GM12878 (cell line): ENCODE results near the gene RSPH1.

Experiments used
- CHD4 ChIP-seq: fragments of 200-600 bp; sonication (generic); IDR thresholded peaks from 2 replicates; pipeline ENCODE4 v1.6.1; 2016; ENCODE audit warnings: mild to moderate bottlenecking
- CREM ChIP-seq: IDR thresholded peaks from 2 replicates; pipeline ENCODE4 v1.6.1; 2014; ENCODE audit warnings: antibody characterized with exemption, low read depth
- LARP7 ChIP-seq: fragments of 450-650 bp; IDR thresholded peaks from 2 replicates; pipeline ENCODE4 v1.6.1; 2017; ENCODE audit warnings: mild to moderate bottlenecking
- MAX ChIP-seq: IDR thresholded peaks from 2 replicates; pipeline ENCODE4 v1.6.1; 2012; ENCODE audit warnings: low read depth, low read length, improper control_type of control experiment
- NR2C1 ChIP-seq: fragments of 450-650 bp; IDR thresholded peaks from 2 replicates; pipeline ENCODE4 v1.6.1; 2017; ENCODE audit warnings: antibody characterized with exemption, mild to moderate bottlenecking, moderate library complexity
- POLR2A ChIP-seq: IDR thresholded peaks from 2 replicates; pipeline ENCODE4 v1.6.1; 2011; ENCODE audit warnings: low read depth, mild to moderate bottlenecking, low read length
- RCOR1 ChIP-seq: conservative IDR thresholded peaks from 2 replicates; pipeline ENCODE4 v1.6.1; 2012; ENCODE audit warnings: low read depth, low read length, improper control_type of control experiment
- RFX5 ChIP-seq: IDR thresholded peaks from 2 replicates; pipeline ENCODE4 v1.6.1; 2011; ENCODE audit warnings: low read depth, low read length, improper control_type of control experiment
- TARDBP ChIP-seq: IDR thresholded peaks from 2 replicates; pipeline ENCODE4 v1.6.1; 2016; ENCODE audit warnings: borderline replicate concordance
- ZSCAN29 ChIP-seq: fragments of 450-650 bp; IDR thresholded peaks from 2 replicates; pipeline ENCODE4 v1.6.1; 2017; ENCODE audit warnings: mild to moderate bottlenecking, moderate library complexity
- TF ChIP-seq, protein P1 (sequence below), 3 experiments: IDR thresholded peaks in 2 of 3; conservative IDR thresholded peaks in 1 of 3; 2 replicates each; pipeline ENCODE4 v1.5.1; 2011; ENCODE audit warnings: low read depth in 3 of 3, low read length in 3 of 3, mild to moderate bottlenecking in 3 of 3, control low read depth in 2 of 3, moderate library complexity in 2 of 3, inconsistent platforms in 1 of 3, mixed read lengths in 1 of 3; ENCODE audit not compliant: control insufficient read depth in 2 of 3, insufficient read depth in 1 of 3; ENCODE audit errors: extremely low read depth in 1 of 3
- TF ChIP-seq, protein P2 (sequence below): IDR thresholded peaks from 2 replicates; pipeline ENCODE4 v1.6.1; 2012; ENCODE audit warnings: mild to moderate bottlenecking, low read depth, low read length
- TF ChIP-seq, protein P3 (sequence below): fragments of 450-650 bp; IDR thresholded peaks from 2 replicates; pipeline ENCODE4 v1.6.1; 2016; ENCODE audit warnings: mild to moderate bottlenecking, moderate library complexity, borderline replicate concordance
- TF ChIP-seq, protein P4 (sequence below): IDR thresholded peaks from 2 replicates; pipeline ENCODE4 v1.6.1; 2011; ENCODE audit warnings: mild to moderate bottlenecking, low read depth, low read length, moderate library complexity; ENCODE audit not compliant: insufficient replicate concordance

DNA sequence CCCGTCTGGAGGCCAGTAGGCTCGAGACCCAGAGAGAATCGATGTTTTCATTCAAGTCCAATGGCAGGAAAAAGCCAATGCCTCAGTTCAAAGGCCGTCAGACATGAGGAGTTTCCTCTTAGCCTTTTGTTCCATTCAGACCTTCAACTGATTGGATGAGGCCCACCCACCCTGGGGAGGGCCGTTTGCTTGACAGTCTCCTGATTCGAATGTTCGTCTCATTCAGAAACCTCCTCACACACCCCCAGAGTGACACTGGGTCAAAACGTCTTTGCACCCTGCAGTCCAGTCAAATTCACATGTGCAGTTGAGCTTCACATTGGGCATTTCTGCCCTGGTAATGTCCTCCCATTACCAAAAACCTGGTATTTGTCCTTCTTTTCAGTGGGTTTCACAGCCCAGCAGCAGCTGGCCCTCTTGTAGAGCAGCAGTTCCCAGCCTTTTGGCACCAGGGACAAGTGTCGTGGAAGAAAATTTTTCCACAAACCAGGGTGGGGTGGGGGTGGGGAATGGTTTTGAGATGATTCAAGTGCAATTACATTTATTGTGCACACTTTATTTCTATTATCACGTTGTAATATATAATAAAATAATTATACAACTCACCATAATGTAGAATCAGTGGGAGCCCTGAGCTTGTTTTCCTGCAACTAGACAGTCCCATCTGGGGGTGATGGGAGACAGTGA lies 40.1 kb downstream of the RSPH1 start:
- no peak for TF ChIP-seq RFX5
- no peak for TF ChIP-seq CREM
- TF ChIP-seq, protein P1, sequence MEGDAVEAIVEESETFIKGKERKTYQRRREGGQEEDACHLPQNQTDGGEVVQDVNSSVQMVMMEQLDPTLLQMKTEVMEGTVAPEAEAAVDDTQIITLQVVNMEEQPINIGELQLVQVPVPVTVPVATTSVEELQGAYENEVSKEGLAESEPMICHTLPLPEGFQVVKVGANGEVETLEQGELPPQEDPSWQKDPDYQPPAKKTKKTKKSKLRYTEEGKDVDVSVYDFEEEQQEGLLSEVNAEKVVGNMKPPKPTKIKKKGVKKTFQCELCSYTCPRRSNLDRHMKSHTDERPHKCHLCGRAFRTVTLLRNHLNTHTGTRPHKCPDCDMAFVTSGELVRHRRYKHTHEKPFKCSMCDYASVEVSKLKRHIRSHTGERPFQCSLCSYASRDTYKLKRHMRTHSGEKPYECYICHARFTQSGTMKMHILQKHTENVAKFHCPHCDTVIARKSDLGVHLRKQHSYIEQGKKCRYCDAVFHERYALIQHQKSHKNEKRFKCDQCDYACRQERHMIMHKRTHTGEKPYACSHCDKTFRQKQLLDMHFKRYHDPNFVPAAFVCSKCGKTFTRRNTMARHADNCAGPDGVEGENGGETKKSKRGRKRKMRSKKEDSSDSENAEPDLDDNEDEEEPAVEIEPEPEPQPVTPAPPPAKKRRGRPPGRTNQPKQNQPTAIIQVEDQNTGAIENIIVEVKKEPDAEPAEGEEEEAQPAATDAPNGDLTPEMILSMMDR (IDR thresholded peaks at IDR 0.05 in 2 of 3, conservative IDR thresholded peaks at IDR 0.05 in 1 of 3; ENCODE audit: control insufficient read depth in 2 of 3, extremely low read depth in 1 of 3, insufficient read depth in 1 of 3, low read depth in 3 of 3, low read length in 3 of 3), result no peak
- TF ChIP-seq NR2C1, result no peak
- TF ChIP-seq CHD4, result no peak
- TF ChIP-seq, protein P2, sequence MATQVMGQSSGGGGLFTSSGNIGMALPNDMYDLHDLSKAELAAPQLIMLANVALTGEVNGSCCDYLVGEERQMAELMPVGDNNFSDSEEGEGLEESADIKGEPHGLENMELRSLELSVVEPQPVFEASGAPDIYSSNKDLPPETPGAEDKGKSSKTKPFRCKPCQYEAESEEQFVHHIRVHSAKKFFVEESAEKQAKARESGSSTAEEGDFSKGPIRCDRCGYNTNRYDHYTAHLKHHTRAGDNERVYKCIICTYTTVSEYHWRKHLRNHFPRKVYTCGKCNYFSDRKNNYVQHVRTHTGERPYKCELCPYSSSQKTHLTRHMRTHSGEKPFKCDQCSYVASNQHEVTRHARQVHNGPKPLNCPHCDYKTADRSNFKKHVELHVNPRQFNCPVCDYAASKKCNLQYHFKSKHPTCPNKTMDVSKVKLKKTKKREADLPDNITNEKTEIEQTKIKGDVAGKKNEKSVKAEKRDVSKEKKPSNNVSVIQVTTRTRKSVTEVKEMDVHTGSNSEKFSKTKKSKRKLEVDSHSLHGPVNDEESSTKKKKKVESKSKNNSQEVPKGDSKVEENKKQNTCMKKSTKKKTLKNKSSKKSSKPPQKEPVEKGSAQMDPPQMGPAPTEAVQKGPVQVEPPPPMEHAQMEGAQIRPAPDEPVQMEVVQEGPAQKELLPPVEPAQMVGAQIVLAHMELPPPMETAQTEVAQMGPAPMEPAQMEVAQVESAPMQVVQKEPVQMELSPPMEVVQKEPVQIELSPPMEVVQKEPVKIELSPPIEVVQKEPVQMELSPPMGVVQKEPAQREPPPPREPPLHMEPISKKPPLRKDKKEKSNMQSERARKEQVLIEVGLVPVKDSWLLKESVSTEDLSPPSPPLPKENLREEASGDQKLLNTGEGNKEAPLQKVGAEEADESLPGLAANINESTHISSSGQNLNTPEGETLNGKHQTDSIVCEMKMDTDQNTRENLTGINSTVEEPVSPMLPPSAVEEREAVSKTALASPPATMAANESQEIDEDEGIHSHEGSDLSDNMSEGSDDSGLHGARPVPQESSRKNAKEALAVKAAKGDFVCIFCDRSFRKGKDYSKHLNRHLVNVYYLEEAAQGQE, result no peak
- TF ChIP-seq RCOR1, result no peak
- TF ChIP-seq, protein P3, sequence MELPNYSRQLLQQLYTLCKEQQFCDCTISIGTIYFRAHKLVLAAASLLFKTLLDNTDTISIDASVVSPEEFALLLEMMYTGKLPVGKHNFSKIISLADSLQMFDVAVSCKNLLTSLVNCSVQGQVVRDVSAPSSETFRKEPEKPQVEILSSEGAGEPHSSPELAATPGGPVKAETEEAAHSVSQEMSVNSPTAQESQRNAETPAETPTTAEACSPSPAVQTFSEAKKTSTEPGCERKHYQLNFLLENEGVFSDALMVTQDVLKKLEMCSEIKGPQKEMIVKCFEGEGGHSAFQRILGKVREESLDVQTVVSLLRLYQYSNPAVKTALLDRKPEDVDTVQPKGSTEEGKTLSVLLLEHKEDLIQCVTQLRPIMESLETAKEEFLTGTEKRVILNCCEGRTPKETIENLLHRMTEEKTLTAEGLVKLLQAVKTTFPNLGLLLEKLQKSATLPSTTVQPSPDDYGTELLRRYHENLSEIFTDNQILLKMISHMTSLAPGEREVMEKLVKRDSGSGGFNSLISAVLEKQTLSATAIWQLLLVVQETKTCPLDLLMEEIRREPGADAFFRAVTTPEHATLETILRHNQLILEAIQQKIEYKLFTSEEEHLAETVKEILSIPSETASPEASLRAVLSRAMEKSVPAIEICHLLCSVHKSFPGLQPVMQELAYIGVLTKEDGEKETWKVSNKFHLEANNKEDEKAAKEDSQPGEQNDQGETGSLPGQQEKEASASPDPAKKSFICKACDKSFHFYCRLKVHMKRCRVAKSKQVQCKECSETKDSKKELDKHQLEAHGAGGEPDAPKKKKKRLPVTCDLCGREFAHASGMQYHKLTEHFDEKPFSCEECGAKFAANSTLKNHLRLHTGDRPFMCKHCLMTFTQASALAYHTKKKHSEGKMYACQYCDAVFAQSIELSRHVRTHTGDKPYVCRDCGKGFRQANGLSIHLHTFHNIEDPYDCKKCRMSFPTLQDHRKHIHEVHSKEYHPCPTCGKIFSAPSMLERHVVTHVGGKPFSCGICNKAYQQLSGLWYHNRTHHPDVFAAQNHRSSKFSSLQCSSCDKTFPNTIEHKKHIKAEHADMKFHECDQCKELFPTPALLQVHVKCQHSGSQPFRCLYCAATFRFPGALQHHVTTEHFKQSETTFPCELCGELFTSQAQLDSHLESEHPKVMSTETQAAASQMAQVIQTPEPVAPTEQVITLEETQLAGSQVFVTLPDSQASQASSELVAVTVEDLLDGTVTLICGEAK, result no peak
- TF ChIP-seq, protein P4, sequence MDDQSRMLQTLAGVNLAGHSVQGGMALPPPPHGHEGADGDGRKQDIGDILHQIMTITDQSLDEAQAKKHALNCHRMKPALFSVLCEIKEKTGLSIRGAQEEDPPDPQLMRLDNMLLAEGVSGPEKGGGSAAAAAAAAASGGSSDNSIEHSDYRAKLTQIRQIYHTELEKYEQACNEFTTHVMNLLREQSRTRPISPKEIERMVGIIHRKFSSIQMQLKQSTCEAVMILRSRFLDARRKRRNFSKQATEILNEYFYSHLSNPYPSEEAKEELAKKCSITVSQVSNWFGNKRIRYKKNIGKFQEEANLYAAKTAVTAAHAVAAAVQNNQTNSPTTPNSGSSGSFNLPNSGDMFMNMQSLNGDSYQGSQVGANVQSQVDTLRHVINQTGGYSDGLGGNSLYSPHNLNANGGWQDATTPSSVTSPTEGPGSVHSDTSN, result no peak
- TF ChIP-seq LARP7, result no peak
- TF ChIP-seq POLR2A, result no peak
- TF ChIP-seq ZSCAN29, result no peak
- no peak for TF ChIP-seq MAX
- TF ChIP-seq TARDBP, result no peak
